Effector CD4-positive, alpha-beta T cell (primary cell): ENCODE results near the gene PHLDB3.

ENCODE experiments used
- DNase-seq: peaks from one replicate; pipeline ENCODE4 v3.0.0-alpha.2; 2020

The PHLDB3 gene

GRCh38 chr19:43496960-43497359 lies 7.6 kb downstream of the PHLDB3 start:
- no peak for DNase-seq

GRCh38 chr19:43495082-43495481 lies 9.5 kb downstream of the PHLDB3 start:
- DNase-seq: no peak

GRCh38 chr19:43490759-43491158 lies 13.8 kb downstream of the PHLDB3 start:
- DNase-seq: no peak

GRCh38 chr19:43489979-43490599 lies 14.5 kb downstream of the PHLDB3 start:
- DNase-seq: no peak

GRCh38 chr19:43489310-43489709 lies 15.2 kb downstream of the PHLDB3 start:
- DNase-seq: no peak

DNA sequence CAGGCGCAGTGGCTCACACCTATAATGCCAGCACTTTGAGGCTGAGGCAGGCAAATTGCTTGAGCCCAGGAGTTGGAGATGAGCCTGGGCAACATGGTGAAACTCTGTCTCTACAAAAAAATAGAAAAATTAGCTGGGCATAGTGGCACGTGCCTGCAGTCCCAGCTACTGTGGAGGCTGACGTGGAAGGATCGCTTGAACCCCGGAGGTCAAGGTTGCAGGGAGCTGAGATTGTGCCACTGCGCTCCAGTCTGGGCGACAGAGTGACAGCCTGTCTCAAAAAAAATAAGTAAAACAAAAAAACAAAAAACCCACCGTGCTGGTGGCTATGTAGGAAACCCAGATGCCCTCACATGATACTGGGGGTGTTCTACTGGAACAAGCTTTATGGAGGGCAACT lies 16.4 kb downstream of the PHLDB3 start:
- DNase-seq: no peak

DNA sequence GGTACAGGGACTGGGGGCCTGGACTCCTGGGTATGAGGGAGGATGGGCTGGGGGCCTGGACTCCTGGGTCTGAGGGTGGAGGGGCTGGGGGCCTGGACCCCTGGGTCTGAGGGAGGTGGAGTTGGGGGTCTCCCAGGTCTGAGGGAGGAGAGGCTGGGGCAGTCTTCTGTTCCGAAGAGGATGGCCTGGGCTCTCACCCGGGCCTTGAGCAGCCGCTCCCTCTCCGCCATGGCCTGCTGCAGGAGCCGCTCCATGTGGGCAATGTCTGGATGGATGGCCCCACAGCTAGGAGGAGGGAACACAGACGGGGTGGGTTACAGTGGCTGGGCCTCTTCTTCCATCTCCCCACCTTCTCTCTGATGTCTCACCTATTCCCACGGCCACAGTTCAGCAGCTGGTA lies 18.1 kb downstream of the PHLDB3 start:
- DNase-seq: no peak

DNA sequence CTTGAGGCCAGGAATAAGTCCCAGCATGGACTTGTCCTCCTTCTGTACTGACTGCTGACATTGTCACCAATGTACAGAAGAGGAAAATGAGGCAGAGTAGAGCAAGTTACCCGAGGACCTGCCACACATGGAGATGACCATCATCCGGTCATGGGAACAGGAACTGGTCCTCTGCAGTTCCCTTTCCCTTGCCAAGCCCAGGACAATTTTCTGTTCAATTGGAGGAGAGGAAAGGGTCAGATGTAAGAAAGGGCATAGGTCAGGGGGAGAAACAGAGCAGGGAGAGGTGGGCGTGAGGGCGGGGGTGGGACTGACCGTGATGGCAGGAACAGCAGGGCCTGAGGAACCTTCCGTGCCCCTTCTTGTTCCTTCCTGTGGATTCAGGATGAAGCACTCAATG lies 18.6 kb downstream of the PHLDB3 start:
- DNase-seq: no peak

DNA sequence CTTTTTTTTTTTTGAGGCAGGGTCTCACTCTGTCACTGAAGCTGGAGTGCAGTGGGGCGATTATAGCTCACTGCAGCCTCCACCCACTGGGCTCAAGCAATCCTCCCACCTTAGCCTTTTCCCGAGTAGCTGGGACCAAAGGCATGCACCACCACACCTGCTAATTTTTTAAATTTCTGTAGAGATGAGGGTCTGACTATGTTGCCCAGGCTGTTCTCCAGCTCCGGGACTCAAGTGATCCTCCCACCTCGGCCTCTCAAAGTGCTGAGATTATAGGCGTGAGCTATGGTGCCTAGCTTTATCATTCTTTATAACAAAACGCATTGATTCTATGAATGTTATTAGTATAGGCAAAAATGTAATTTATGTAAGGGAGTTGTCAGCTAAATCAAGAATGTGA lies 21.3 kb downstream of the PHLDB3 start:
- DNase-seq: no peak

DNA sequence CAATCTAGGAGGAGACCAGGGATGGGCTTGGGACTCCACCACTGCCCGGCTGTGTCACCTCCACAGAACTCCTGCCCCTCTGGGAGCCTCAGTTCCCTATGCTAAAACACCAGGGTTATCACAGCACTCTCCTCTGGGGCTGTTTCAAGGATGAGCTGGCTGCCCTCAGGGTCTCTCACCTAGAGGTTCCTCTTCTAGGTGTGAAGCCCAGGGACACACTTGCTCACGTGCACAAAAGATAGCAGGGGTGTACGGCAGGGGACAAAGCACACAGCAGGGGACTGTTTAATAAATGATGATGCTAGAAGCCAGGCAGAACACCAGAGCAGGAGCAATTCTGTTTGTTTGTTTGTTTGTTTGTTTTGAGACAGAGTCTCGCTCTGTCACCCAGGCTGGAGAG lies 22.4 kb downstream of the PHLDB3 start:
- DNase-seq: no peak

DNA sequence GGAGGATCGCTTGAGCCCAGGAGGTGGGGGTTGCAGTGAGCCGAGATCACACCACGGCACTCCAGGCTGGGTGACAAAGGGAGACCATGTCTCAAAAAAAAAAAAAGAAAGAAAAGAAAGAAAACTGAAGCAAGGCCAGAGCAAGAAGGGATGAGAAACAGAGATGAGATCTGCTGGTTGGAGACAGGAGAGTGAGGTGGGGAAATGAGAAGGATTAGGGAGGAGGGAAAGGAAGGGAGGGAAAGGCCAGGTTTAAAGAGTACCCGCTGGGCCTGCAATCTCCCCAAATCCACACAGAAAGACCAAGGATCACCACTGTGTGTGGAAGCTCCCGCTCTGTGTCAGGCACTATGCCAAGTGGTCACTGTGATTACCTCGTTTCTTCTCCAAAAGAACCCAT lies 22.8 kb downstream of the PHLDB3 start:
- no peak for DNase-seq

DNA sequence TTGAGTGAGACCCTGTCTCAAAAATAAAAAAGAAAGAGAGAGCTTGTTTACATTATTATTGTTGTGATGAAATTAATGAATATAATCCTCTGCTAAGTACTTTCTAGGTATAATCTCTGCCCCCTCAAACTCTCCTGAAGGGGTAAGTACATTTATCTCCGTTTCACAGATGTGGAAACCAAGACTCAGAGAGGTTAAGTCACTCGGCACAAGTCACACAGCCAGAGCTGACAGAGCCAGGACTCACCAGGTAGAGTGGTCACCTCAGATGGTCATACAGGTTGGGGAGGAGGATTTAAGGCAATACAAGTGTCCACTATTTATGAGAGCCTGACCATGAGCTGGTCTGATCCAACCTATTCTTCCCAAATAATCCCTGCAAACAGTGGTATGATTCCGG lies 24.0 kb downstream of the PHLDB3 start:
- no peak for DNase-seq

DNA sequence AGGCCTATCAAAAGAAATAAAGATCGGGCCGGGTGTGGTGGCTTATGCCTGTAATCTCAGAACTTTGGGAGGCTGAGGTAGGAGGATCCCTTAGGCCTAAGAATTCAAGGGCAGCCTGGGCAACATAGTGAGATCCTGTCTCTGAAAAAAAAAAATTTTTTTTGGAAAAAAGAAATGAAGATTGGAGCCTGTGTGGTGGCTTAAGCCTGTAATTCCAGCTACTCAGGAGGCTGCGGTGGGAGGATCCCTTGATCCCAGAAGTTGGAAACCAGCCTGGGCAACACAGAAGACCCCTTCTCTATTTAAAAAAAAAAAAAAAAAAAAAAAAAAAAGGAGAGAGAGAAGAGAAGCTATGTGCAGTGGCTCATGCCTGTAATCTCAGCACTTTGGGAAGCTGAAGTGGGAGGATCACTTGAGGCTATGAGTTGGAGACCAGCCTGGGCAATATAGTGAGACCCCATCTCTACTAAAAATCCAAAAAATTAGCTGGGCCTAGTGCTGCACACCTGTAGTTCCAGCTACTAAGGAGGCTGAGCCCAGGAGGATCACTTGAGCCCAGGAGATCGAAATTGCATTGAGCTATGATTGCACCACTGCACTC lies 24.5 kb downstream of the PHLDB3 start:
- no peak for DNase-seq

GRCh38 chr19:43479226-43479625 lies 25.3 kb downstream of the PHLDB3 start:
- no peak for DNase-seq

DNA sequence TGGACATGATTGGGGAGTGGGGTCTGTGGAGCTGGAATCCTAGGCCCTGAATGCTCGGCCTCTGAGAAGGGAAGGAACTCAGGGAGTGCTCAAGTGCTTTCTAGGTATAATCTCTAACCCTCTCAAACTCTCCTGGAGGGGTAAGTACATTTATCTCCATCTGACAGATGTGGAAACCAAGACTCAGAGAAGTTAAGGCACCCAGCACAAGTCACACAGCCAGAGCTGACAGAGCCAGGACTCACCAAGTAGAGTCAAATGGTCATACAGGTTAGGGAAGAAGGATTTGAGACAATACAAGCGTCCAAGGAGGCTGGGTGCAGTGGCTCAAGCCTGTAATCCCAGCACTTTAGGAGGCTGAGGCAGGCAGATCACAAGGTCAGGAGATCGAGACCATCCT lies 26.2 kb downstream of the PHLDB3 start:
- no peak for DNase-seq

DNA sequence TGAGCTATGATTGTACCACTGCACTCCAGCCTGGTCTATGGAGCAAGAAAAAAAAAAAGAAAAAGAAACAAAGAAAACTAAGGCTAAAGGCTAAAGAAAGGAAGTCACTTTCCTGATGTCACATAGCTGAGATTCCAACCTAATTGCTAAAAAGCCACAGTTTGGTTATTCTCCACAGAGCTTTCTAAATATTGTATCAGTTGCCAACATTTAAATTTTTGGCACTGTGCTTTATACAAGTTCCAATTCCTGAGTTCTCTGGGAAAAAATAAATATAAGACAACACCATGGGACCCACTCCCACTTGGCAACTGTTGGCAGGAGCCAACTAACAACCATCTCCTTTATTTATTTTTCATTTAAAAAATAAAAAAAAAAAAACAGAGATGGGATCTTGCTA lies 27.9 kb downstream of the PHLDB3 start:
- DNase-seq: no peak

DNA sequence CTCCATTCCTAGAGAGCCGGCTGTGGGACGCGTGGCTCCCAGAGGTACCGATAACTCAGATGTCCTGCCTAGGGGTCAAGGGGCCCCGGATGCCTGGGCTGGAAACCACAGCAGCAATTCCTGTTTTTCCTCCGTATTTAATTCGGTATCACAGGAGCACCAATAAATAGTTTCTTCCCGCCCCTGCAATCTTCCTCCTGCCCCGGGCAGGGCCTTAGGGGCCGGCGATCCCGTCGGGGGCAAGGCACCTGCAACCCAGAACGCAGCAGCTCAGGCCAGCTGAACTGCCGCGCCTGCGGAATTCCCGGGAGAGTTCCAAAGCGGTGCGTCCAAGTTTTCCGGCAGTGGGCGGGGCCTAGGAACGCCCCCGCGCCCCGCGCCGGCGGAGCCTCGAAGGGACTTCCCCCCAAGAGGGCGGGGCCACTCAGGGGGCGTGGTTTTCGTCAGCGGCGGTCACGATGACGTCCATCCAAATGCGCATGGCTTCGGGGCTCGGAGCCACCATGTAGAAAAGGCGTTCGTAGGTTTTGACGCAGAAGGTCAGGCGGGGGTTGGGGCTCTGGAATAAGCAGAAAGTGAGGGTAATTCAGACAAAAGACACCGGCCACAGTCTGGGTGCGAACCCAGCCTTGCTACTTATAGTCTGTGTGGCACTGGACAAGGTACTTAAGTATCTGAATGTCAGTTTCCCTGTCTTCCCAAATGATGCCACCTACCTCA lies 29.4 kb downstream of the PHLDB3 start:
- peak; percentile 95 for DNase-seq

DNA sequence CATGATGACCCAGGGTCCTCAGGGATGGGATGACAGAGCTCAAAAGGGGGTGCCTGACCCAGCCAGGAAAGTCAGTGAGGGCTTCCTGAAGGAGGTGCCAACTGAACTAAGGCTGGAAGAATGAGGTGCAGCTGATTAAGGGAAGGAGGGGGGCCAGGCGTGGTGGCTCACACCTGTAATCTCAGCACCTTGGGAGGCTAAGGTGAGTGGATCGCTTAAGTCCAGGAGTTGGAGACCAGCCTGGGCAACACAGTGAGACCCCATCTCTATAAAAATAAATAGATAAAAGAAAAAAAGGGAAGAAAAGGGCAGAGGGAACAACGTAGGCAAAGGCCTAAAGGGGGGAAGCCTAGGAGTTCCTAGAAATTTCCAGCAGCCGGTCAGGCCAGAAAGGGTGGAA lies 30.1 kb downstream of the PHLDB3 start:
- DNase-seq: no peak

GRCh38 chr19:43471091-43471490 lies 33.5 kb downstream of the PHLDB3 start:
- no peak for DNase-seq

DNA sequence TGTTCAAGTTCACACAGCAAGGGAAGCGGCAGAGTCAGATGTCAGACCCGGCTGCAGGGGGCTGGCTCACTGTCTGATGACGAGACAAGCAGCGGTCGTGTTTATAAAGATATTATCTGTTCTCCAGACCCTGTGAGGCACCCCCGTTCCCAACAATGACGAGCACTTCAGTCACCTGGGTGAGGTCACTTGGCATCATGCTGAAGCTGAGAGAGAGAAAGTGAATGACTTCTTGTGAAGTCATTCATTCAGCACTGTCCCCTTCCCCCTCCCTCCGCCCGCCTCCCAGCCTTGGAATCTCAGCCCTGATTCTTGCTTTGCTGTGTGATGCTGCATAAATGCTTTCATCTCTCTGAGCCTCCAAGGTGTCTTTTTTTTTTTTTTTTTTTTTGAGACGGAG lies 34.3 kb downstream of the PHLDB3 start:
- peak; percentile 70 for DNase-seq

GRCh38 chr19:43469160-43469480 lies 35.4 kb downstream of the PHLDB3 start:
- DNase-seq: peak; percentile 34

DNA sequence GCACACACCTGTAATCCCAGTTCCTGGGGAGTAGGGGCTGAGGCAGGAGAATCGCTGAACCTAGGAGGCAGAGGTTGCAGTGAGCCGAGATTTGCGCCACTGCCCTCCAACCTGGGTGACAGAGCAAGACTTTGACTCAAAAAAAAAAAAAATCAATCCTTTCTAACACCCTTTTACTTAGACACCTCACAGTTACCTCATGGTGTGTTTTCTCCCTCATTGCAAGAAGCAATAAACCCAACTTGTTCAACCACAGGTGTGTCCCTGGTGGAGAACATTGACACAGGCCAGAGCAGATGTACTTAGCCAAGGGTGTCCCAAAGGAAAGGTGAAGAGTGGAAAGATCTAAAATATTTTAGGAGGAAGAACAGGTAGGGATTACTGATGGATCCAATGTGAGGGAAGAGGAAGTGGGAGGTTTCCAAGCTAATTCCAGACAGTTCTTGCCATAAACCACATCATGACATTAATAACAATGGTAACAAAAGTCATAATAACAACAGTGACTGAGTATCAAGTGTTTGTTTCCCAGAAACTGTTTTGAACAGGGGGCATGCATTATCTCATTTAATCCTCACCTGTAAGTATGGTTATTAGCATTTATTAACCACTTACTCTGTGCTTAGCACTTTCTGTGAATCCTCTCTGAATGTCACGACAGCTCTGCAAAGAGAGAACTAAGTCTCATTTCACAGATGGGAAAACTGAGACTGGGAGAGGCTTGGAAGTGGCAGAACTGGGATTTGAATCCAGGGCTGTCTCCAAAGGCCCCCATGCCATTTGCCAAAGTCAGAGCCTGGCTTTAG lies 36.0 kb downstream of the PHLDB3 start:
- no peak for DNase-seq

DNA sequence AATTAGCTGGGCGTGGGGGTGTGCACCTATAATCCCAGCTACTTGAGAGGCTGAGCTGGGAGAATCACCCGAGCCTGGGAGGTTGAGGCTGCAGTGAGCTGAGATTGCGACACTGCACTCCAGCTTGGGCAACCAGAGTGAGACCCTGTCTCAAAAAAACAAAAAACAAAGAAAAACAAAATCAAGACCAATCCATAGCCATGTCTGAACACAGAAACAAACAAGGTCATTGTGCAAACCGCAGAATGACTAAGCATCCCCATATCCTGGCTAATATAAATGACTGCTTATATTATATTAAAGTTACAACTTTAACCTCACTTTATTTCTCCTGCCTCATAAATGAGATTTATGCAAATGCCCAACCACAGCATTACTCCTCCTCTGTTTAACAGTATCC lies 36.8 kb downstream of the PHLDB3 start:
- no peak for DNase-seq

GRCh38 chr19:43467276-43467675 lies 37.3 kb downstream of the PHLDB3 start:
- DNase-seq: no peak
